Tibial artery (tissue), 4 donors: ENCODE data around the gene TRAF3.

Source experiments
- DNase-seq, 2 donors: peaks; one replicate each; pipeline ENCODE4 v3.0.0-alpha.2; 2019
- H3K27ac ChIP-seq, 2 donors: fragments of 200-600 bp; sonication (generic) in 1 of 2; 1 replicate in 1 of 2; 2 replicates in 1 of 2; pipeline ENCODE4 v1.5.1; 2018 to 2019; ENCODE audit warnings: mild to moderate bottlenecking in 1 of 2
- H3K27me3 ChIP-seq, 2 donors: fragments of 200-600 bp; sonication (generic) in 1 of 2; one replicate each; pipeline versions ENCODE4 v1.5.1 to v1.6.0; 2016 to 2019
- H3K36me3 ChIP-seq, 3 donors: fragments of 200-600 bp; sonication (generic) in 2 of 3; one replicate each; pipeline ENCODE4 v1.5.1; 2016 to 2019; ENCODE audit warnings: mild to moderate bottlenecking in 2 of 3
- H3K4me1 ChIP-seq, 4 donors: fragments of 200-600 bp; sonication (generic) in 2 of 4; 1 replicate in 3 of 4; 2 replicates in 1 of 4; pipeline ENCODE4 v1.5.1; 2016 to 2019
- H3K4me3 ChIP-seq, 2 donors: fragments of 200-600 bp; sonication (generic) in 1 of 2; 1 replicate in 1 of 2; 2 replicates in 1 of 2; pipeline ENCODE4 v1.5.1; 2018 to 2019; ENCODE audit warnings: mild to moderate bottlenecking in 2 of 2
- H3K9me3 ChIP-seq, 3 donors: fragments of 200-600 bp; sonication (generic) in 1 of 3; one replicate each; pipeline ENCODE4 v1.5.1; 2016 to 2019
- intact Hi-C: fragments of 100-400 bp; cut with DNase I; formaldehyde crosslinking; loops from one replicate; pipeline ENCODE4 v1.15.0; 2023; ENCODE audit warnings: low total_unique reads
- TF ChIP-seq, protein P1 (sequence below), 2 experiments: fragments of 200-600 bp in 1 of 2; fragments of 450-650 bp in 1 of 2; IDR thresholded peaks; one replicate each; pipeline ENCODE4 v1.5.1; 2017 to 2019; ENCODE audit warnings: antibody characterized with exemption in 2 of 2, mild to moderate bottlenecking in 1 of 2, moderate library complexity in 1 of 2

TRAF3 gene

DNA sequence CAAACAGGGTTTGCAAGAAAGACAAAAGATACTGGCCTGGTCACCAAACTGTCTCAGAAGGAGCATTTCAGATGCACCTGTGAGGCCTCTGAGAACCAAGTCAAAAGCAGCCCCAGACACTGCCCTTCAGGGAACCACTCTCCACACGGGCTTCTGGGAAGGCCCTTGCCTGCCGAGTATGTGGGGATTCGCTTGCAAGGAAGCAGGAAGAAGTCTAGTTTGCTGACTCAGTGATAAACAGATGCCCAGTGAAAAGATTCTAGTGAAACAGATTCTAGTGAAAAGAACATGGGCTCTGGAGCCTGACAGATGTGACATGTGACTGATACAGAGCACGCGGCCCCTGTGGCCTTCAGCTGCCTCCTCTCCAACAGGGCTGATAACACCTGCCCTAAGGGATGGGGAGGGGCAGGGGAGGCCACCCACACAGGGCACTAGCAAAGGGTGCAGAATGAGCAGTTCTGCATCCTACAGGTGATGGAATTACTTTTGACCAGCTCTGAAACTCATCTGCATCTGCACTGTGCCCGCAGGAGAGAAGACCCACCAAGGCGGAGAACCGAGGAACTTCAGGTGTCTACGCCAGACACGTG is 164.3 kb downstream of the TRAF3 start:
- H3K36me3 ChIP-seq: peaks cover 88 to 100% (median 95%) of the 10 kb centered on the region in 3 donors
- intact Hi-C loops: no loop called here

DNA sequence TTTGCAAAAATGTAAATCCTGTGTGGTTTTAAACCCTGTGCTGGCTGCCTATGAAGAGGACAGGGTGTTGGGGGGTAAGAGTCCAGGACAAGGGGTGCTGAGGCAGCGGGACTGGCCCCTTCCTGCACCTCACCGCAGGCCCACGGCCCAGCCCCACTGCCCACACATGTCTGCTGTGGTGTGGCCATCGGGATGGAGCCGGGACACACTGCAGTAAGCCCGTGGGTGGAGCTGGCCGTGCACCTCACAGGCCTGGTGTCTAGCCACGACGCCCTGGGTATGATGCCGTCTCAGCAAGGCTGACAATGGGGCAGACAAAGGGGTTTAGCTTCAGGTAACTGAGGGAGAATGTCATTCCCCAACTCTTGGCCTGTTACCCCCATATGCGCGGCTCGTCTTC is 164.8 kb downstream of the TRAF3 start:
- intact Hi-C loops: no loop called here
- Histone ChIP-seq H3K4me1 (no peaks in the 10 kb centered on the region), H3K27ac (no peak overlapping the region), H3K36me3 (peaks cover 93 to 100% (median 95%) of the 10 kb centered on the region in 3 donors), H3K9me3 (no peaks in the 10 kb centered on the region), H3K27me3 (no peaks in the 10 kb centered on the region), H3K4me3 (no peak overlapping the region)
- TF ChIP-seq, protein P1, sequence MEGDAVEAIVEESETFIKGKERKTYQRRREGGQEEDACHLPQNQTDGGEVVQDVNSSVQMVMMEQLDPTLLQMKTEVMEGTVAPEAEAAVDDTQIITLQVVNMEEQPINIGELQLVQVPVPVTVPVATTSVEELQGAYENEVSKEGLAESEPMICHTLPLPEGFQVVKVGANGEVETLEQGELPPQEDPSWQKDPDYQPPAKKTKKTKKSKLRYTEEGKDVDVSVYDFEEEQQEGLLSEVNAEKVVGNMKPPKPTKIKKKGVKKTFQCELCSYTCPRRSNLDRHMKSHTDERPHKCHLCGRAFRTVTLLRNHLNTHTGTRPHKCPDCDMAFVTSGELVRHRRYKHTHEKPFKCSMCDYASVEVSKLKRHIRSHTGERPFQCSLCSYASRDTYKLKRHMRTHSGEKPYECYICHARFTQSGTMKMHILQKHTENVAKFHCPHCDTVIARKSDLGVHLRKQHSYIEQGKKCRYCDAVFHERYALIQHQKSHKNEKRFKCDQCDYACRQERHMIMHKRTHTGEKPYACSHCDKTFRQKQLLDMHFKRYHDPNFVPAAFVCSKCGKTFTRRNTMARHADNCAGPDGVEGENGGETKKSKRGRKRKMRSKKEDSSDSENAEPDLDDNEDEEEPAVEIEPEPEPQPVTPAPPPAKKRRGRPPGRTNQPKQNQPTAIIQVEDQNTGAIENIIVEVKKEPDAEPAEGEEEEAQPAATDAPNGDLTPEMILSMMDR (IDR thresholded peaks at IDR 0.05): no peak
- DNase-seq: no peak

More for the DNA sequence above, 164.3 kb downstream of the TRAF3 start:
- no peak overlapping the region for H3K27ac ChIP-seq
- TF ChIP-seq, protein P1 (IDR thresholded peaks at IDR 0.05): no peak
- no peak overlapping the region for H3K4me3 ChIP-seq
- no peak for DNase-seq
- no peaks in the 10 kb centered on the region for H3K4me1 ChIP-seq
- no peaks in the 10 kb centered on the region for H3K9me3 ChIP-seq
- H3K27me3 ChIP-seq: no peaks in the 10 kb centered on the region

DNA sequence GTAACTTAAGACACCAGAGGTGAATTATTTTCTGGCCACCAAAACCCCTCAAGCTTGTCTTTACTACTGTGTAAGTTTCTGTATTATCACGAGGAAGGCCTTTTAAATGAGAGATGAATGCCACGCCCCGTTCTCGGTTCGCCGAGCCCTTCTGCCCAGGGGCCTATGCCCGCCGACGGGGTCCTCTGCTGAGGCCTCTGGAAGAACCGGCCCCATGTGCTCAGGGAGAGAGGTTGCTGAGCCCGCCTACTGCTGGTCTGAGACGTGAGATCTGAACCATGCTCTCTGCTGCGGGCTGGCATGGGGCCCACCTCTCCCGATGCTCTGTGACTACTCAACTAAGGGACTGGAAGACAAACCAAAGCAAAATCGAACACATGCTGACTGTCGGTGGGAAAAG is 166.2 kb downstream of the TRAF3 start:
- DNase-seq: no peak
- Histone ChIP-seq H3K4me3 (no peak overlapping the region), H3K4me1 (no peaks in the 10 kb centered on the region), H3K27me3 (no peaks in the 10 kb centered on the region), H3K9me3 (no peaks in the 10 kb centered on the region), H3K36me3 (peaks cover 87 to 98% (median 90%) of the 10 kb centered on the region in 3 donors), H3K27ac (no peak overlapping the region)
- intact Hi-C loops: no loop called here
- TF ChIP-seq, protein P1 (IDR thresholded peaks at IDR 0.05): no peak

DNA sequence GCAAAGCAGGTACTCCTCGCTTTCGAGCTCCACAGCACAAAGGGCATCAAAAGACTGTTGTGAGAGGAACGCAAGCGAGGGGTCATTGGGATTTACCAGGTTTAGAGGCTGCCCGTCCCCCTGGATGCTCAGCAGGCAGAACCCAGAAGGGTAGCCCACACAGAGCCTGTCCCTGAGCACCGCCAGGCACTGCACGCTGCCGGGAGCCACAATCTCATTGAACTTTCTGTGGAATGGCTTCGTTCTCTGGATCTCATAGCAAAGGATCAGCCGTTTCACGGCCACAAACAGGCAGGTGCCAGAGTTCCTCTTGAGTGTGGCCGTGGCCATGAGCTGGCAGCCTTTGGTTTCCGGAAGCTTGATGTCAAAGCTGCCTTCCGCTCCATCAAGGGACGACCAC is 166.7 kb downstream of the TRAF3 start:
- Histone ChIP-seq H3K4me3 (no peak overlapping the region), H3K27me3 (no peaks in the 10 kb centered on the region), H3K4me1 (no peaks in the 10 kb centered on the region), H3K36me3 (peaks cover 88 to 98% (median 93%) of the 10 kb centered on the region in 3 donors), H3K27ac (no peak overlapping the region), H3K9me3 (no peaks in the 10 kb centered on the region)
- no peak for DNase-seq
- TF ChIP-seq, protein P1 (IDR thresholded peaks at IDR 0.05): no peak
- intact Hi-C loops: no loop called here

DNA sequence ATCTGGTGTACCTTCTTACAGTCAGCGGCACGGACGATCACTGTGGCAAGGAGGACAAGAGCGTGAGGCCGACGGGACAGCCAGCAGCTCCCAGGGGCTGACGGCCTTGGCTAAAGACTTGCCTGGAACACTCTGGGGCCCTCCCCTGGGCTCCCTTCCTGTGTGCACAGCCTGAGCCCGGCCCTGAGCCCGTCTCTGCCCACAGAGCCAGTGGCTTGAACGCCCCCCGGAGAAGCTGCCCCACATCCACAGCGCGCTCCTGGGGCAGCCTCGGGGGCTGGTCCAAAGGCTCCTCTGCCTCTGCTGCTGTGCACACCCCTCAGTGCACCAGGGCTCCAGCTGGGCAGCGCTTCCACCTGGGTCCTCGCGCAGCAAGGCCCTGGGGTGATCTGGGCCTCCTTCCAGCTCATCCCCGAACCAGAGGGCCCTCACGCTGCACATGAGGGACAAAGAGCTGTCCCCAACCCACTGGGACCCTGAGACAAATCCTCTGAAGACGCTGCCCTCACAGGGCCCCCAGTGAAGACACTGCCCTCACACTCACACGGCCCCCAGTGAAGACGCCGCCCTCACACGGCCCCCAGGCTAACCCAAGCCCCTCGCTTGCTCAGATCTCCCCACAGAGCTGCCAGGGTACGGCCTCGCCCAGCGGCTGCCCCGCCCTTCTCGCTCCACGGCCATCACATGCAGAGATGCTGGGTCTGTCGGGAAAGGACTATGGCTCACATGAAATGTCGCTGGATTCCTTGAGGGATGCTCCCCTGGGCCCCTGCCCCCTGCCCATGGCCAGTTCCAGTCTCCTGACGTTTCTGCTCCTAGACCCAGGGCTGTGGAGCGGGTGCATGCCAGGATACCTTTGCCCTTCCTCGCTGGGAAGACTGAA is 167.4 kb downstream of the TRAF3 start:
- Histone ChIP-seq H3K27me3 (no peaks in the 10 kb centered on the region), H3K4me3 (no peak overlapping the region), H3K36me3 (peaks cover 88 to 98% (median 93%) of the 10 kb centered on the region in 3 donors), H3K9me3 (no peaks in the 10 kb centered on the region), H3K4me1 (peaks cover 0 to 6% (median 2%) of the 10 kb centered on the region in 4 donors), H3K27ac (no peak overlapping the region)
- TF ChIP-seq, protein P1 (IDR thresholded peaks at IDR 0.05): no peak
- DNase-seq: no peak
- intact Hi-C loops: no loop called here
